HEK293T (cell line): Measurements from ENCODE around the gene MORN1.

ENCODE experiments used
- ARNT ChIP-seq: fragments of 450-650 bp; IDR thresholded peaks from 2 replicates; pipeline ENCODE4 v1.6.1; 2017; ENCODE audit warnings: mild to moderate bottlenecking
- ELF4 ChIP-seq: fragments of 450-650 bp; IDR thresholded peaks from 2 replicates; pipeline ENCODE4 v1.6.1; 2017; ENCODE audit warnings: antibody characterized with exemption
- LEF1 ChIP-seq: fragments of 450-650 bp; IDR thresholded peaks from 2 replicates; pipeline ENCODE4 v1.6.1; 2017; ENCODE audit warnings: mild to moderate bottlenecking, borderline replicate concordance
- SP1 ChIP-seq: fragments of 450-650 bp; IDR thresholded peaks from 2 replicates; pipeline ENCODE4 v1.6.1; 2017
- SUZ12 ChIP-seq: fragments of 450-650 bp; IDR thresholded peaks from 2 replicates; pipeline ENCODE4 v1.6.1; 2016; ENCODE audit warnings: mild to moderate bottlenecking

DNA sequence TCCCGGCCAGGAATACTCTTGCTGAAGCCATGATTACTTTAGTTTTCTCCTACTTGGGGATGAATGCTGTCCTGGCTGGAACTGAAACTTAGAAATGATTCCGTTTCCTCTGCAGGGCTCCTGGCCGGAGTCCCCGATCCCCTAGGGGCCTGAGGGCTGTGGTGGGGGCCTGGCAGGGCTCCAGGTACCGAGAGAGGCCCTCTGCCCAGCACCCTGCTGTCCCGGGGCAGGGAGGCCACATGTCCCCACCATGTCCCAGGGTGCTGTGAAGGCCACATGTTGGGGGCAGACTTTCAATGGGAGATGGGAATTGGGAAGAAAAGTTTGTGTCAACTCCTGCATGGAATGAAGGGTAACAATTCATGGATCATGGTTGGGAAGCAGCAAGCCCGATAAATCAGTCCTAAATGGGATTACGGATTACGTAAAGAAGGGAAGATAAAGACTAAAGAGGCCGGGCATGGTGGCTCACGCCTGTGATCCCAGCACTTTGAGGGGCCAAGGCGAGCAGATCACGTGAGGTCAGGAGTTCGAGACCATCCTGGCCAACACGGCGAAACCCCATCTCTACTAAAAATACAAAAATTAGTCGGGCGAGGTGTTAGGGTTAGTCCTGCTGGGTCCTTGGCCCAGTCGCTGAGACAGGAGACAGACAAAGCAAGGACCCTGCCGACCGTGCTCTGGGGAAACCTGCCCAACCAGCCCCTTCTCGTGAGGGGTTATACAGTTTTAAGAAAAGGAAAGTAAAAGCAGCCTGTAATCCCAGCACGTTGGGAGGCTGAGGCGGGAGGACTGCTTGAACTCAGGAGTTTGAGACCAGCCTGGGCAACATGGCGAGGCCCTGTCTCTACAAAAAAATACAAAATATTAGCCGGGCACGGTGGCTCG, 37.6 kb downstream of the MORN1 start:
- TF ChIP-seq SP1 (no peak), LEF1 (no peak), ELF4 (no peak), ARNT (no peak), SUZ12 (no peak)
